ENCODE results near the gene RPS21. TPM values are rescaled to one million over a fixed set of nuclear protein-coding genes. Genes with fewer than 3 reads are reported as not detected.

Gene RPS21
- total and polyA plus RNA-seq, 9 of the 15 experiments (the other 6 are each of a cell fraction or from before 2014, with no cell fraction given) = 1,380 to 5,647 (median 3,091) TPM

DNA sequence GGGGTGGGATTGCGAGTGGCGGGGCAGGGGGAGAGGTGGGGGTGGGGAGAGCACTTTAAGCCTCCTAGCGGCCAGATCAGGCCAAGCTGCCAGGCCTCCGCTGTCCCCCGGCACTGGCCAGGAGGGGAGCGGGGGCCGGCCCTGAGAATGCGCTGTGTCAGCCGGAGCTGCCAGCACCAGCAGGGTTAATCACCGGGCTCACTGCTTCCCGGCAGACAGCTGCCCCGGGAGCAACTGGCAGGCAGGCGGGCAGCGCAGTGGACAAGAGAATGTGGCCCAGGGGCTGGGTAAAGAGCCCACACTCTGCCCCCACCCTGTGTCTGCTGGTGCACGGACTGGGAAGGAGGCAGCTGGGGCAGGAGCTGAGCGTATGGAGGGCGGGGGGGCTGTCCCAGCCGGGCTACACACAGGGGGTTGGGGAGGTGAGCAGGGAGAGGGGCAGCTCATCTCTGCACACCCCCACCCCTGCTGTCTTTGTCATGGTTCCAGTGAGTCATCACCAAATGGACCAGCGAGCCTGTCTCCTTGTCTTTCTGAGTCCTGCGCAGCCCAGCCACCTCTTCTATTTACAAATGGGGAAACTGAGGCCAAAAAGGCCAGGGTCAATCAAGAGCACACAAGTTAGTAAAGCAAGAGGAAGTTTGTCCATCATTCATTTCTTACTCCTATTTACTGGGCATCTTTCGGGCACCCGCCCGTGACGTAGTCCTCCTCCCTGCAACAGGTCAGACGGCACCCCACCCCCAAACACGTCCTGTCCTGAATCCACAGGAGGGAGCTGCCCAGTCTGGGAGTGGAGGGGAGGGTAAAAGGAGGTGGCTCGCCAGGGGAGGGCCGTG, 17.7 kb upstream of the RPS21 start (continued):
- no peak for TF ChIP-seq GTF2A2 (tag; IDR thresholded peaks at IDR 0.05)
- TF ChIP-seq HDAC1 (IDR thresholded peaks at IDR 0.05) = no peak
- no peak for TF ChIP-seq ZNF57 (CRISPR knock-in tag; IDR thresholded peaks at IDR 0.05)
- no peak for TF ChIP-seq SUPT5H (IDR thresholded peaks at IDR 0.05)
- TF ChIP-seq PCBP1 (IDR thresholded peaks at IDR 0.05; ENCODE audit: low read depth, low read length, poor library complexity, severe bottlenecking) = no peak
- 0 out of 2 replicates have a peak, but pooled peaks have one; percentile 5 for TF ChIP-seq ARID1B (IDR thresholded peaks at IDR 0.05)
- no peak for TF ChIP-seq BHLHE40 (IDR thresholded peaks at IDR 0.05; ENCODE audit: low read length)
- TF ChIP-seq MTA3 (IDR thresholded peaks at IDR 0.05; ENCODE audit: borderline replicate concordance) = no peak
- TF ChIP-seq ZNF224 (CRISPR knock-in tag; IDR thresholded peaks at IDR 0.05) = no peak
- no peak for TF ChIP-seq SNIP1 (IDR thresholded peaks at IDR 0.05; ENCODE audit: low read depth)
- TF ChIP-seq SLC30A9 (CRISPR knock-in tag; IDR thresholded peaks at IDR 0.05) = no peak
- no peak for TF ChIP-seq SIRT6 (IDR thresholded peaks at IDR 0.05; ENCODE audit: low read depth, low read length)
- TF ChIP-seq, protein P1, sequence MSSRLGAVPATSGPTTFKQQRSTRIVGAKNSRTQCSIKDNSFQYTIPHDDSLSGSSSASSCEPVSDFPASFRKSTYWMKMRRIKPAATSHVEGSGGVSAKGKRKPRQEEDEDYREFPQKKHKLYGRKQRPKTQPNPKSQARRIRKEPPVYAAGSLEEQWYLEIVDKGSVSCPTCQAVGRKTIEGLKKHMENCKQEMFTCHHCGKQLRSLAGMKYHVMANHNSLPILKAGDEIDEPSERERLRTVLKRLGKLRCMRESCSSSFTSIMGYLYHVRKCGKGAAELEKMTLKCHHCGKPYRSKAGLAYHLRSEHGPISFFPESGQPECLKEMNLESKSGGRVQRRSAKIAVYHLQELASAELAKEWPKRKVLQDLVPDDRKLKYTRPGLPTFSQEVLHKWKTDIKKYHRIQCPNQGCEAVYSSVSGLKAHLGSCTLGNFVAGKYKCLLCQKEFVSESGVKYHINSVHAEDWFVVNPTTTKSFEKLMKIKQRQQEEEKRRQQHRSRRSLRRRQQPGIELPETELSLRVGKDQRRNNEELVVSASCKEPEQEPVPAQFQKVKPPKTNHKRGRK (tag; IDR thresholded peaks at IDR 0.05) = no peak
- no peak for TF ChIP-seq RBM25 (IDR thresholded peaks at IDR 0.05; ENCODE audit: low read depth, low read length, severe bottlenecking)
- TF ChIP-seq, protein P2, sequence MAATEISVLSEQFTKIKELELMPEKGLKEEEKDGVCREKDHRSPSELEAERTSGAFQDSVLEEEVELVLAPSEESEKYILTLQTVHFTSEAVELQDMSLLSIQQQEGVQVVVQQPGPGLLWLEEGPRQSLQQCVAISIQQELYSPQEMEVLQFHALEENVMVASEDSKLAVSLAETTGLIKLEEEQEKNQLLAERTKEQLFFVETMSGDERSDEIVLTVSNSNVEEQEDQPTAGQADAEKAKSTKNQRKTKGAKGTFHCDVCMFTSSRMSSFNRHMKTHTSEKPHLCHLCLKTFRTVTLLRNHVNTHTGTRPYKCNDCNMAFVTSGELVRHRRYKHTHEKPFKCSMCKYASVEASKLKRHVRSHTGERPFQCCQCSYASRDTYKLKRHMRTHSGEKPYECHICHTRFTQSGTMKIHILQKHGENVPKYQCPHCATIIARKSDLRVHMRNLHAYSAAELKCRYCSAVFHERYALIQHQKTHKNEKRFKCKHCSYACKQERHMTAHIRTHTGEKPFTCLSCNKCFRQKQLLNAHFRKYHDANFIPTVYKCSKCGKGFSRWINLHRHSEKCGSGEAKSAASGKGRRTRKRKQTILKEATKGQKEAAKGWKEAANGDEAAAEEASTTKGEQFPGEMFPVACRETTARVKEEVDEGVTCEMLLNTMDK (IDR thresholded peaks at IDR 0.05; ENCODE audit: borderline replicate concordance, insufficient read depth, low read depth, low read length, poor library complexity, severe bottlenecking) = peak; percentile 19
- no peak for TF ChIP-seq XRCC4 (IDR thresholded peaks at IDR 0.05; ENCODE audit: extremely low read depth, insufficient read depth, insufficient read length)
- TF ChIP-seq, protein P3, sequence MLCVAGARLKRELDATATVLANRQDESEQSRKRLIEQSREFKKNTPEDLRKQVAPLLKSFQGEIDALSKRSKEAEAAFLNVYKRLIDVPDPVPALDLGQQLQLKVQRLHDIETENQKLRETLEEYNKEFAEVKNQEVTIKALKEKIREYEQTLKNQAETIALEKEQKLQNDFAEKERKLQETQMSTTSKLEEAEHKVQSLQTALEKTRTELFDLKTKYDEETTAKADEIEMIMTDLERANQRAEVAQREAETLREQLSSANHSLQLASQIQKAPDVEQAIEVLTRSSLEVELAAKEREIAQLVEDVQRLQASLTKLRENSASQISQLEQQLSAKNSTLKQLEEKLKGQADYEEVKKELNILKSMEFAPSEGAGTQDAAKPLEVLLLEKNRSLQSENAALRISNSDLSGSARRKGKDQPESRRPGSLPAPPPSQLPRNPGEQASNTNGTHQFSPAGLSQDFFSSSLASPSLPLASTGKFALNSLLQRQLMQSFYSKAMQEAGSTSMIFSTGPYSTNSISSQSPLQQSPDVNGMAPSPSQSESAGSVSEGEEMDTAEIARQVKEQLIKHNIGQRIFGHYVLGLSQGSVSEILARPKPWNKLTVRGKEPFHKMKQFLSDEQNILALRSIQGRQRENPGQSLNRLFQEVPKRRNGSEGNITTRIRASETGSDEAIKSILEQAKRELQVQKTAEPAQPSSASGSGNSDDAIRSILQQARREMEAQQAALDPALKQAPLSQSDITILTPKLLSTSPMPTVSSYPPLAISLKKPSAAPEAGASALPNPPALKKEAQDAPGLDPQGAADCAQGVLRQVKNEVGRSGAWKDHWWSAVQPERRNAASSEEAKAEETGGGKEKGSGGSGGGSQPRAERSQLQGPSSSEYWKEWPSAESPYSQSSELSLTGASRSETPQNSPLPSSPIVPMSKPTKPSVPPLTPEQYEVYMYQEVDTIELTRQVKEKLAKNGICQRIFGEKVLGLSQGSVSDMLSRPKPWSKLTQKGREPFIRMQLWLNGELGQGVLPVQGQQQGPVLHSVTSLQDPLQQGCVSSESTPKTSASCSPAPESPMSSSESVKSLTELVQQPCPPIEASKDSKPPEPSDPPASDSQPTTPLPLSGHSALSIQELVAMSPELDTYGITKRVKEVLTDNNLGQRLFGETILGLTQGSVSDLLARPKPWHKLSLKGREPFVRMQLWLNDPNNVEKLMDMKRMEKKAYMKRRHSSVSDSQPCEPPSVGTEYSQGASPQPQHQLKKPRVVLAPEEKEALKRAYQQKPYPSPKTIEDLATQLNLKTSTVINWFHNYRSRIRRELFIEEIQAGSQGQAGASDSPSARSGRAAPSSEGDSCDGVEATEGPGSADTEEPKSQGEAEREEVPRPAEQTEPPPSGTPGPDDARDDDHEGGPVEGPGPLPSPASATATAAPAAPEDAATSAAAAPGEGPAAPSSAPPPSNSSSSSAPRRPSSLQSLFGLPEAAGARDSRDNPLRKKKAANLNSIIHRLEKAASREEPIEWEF (CRISPR knock-in tag; IDR thresholded peaks at IDR 0.05) = no peak
